Liver (tissue), 9 donors: Measurements from ENCODE around the gene NRROS. TPM values are rescaled to one million over a fixed set of nuclear protein-coding genes. Genes with fewer than 3 reads are reported as not detected.

Experiments
- DNase-seq: peaks from one replicate; pipeline ENCODE4 v3.0.0-alpha.2; 2017; ENCODE audit warnings: low spot score
- H3K27ac ChIP-seq, 2 donors: one replicate each; pipeline ENCODE4 v1.7.0; 2013; ENCODE audit warnings: inconsistent platforms in 2 of 2, low read length in 2 of 2, control low read depth in 1 of 2, low read depth in 1 of 2, mild to moderate bottlenecking in 1 of 2
- H3K27me3 ChIP-seq, 4 donors: one replicate each; pipeline versions ENCODE4 v1.6.1 to v1.7.0; 2013; ENCODE audit warnings: low read length in 3 of 4, inconsistent platforms in 1 of 4, mild to moderate bottlenecking in 1 of 4, moderate library complexity in 1 of 4; ENCODE audit not compliant: control insufficient read depth in 4 of 4, insufficient read depth in 4 of 4
- H3K36me3 ChIP-seq, 4 donors: one replicate each; pipeline versions ENCODE4 v1.6.1 to v1.7.0; 2013; ENCODE audit warnings: low read length in 3 of 4, mild to moderate bottlenecking in 3 of 4, low read depth in 1 of 4, moderate library complexity in 1 of 4; ENCODE audit not compliant: control insufficient read depth in 4 of 4, insufficient read depth in 3 of 4
- H3K4me1 ChIP-seq, 4 donors: one replicate each; pipeline versions ENCODE4 v1.6.1 to v1.7.0; 2013; ENCODE audit warnings: low read length in 3 of 4, mild to moderate bottlenecking in 3 of 4, moderate library complexity in 1 of 4; ENCODE audit not compliant: control insufficient read depth in 4 of 4, insufficient read depth in 4 of 4
- H3K4me3 ChIP-seq, 3 donors: one replicate each; pipeline versions ENCODE4 v1.6.1 to v1.7.0; 2013; ENCODE audit warnings: low read length in 3 of 3, control low read depth in 1 of 3, low read depth in 1 of 3, mild to moderate bottlenecking in 1 of 3
- H3K9ac ChIP-seq, 2 donors: one replicate each; pipeline ENCODE4 v1.7.0; 2013; ENCODE audit warnings: low read length in 2 of 2, mild to moderate bottlenecking in 2 of 2, moderate library complexity in 2 of 2, control low read depth in 1 of 2, low read depth in 1 of 2
- H3K9me3 ChIP-seq, 4 donors: one replicate each; pipeline versions ENCODE4 v1.6.1 to v1.7.0; 2013; ENCODE audit warnings: low read length in 3 of 4; ENCODE audit not compliant: control insufficient read depth in 4 of 4
- EGR1 ChIP-seq, 2 donors: IDR thresholded peaks; 2 replicates each; pipeline ENCODE4 v1.6.1; 2016 to 2018; ENCODE audit warnings: antibody characterized with exemption in 2 of 2, low read depth in 2 of 2
- FOXA2 ChIP-seq: IDR thresholded peaks from 2 replicates; pipeline ENCODE4 v1.6.1; 2016; ENCODE audit warnings: antibody characterized with exemption
- GABPA ChIP-seq, 2 donors: IDR thresholded peaks in 1 of 2; conservative IDR thresholded peaks in 1 of 2; 2 replicates each; pipeline ENCODE4 v1.6.1; 2016; ENCODE audit warnings: antibody characterized with exemption in 2 of 2, mild to moderate bottlenecking in 1 of 2, moderate library complexity in 1 of 2
- NR2F2 ChIP-seq: IDR thresholded peaks from 2 replicates; pipeline ENCODE4 v1.6.1; 2016; ENCODE audit warnings: antibody characterized with exemption
- RAD21 ChIP-seq, 2 donors: IDR thresholded peaks; 2 replicates each; pipeline ENCODE4 v1.6.1; 2016; ENCODE audit warnings: antibody characterized with exemption in 2 of 2, mild to moderate bottlenecking in 2 of 2
- RXRA ChIP-seq, 2 donors: IDR thresholded peaks; 2 replicates each; pipeline ENCODE4 v1.6.1; 2017 to 2018; ENCODE audit warnings: antibody characterized with exemption in 2 of 2, mild to moderate bottlenecking in 1 of 2
- TAF1 ChIP-seq: conservative IDR thresholded peaks from 2 replicates; pipeline ENCODE4 v1.6.1; 2016; ENCODE audit warnings: antibody characterized with exemption, mild to moderate bottlenecking
- WGBS: extraction: QIAGEN DNeasy Blood & Tissue Kit; methylation state at CpG from one replicate; pipeline ENCODE4 v1.1.7; 2013; 5-methylcytosine and 5-hydroxymethylcytosine counted together
- polyA plus RNA-seq, 2 donors: library from polyadenylated mRNA; stranded (reverse) in 1 of 2; unstranded in 1 of 2; fragments of 200-250 nt in 1 of 2; fragments of >200 nt in 1 of 2; fragmentation: Nextera tagmentation in 1 of 2; extraction: Ambion mirVana in 1 of 2; gene quantifications; one replicate each; pipeline versions ENCODE4 v1.2.1 to v1.2.3, GENCODE V29; 2013 to 2015
- total RNA-seq, 2 donors: library from RNA; depleted of rRNA; stranded (reverse); fragments of >200 nt; gene quantifications; one replicate each; pipeline ENCODE4 v1.2.3, GENCODE V29; 2014
- TF ChIP-seq, protein P1 (sequence below): IDR thresholded peaks from 2 replicates; pipeline ENCODE4 v1.6.1; 2016; ENCODE audit warnings: antibody characterized with exemption
- TF ChIP-seq, protein P2 (sequence below): IDR thresholded peaks from 2 replicates; pipeline ENCODE4 v1.6.1; 2016; ENCODE audit warnings: antibody characterized with exemption
- TF ChIP-seq, protein P3 (sequence below): IDR thresholded peaks from 2 replicates; pipeline ENCODE4 v1.6.1; 2016; ENCODE audit warnings: antibody characterized with exemption
- TF ChIP-seq, protein P4 (sequence below): fragments of 150-350 bp; IDR thresholded peaks from 2 replicates; pipeline ENCODE4 v1.5.1; 2017; ENCODE audit warnings: improper control_type of control experiment, low read depth, low read length; ENCODE audit not compliant: missing input control
- donor health status: healthy.
- donor health status: healthy.
- donor health status: healthy.
- donor health status: healthy.
- donor health status: healthy.

Gene NRROS
- total and polyA plus RNA-seq, 4 donors, result 0.82 to 9.2 (median 3.0) TPM

DNA sequence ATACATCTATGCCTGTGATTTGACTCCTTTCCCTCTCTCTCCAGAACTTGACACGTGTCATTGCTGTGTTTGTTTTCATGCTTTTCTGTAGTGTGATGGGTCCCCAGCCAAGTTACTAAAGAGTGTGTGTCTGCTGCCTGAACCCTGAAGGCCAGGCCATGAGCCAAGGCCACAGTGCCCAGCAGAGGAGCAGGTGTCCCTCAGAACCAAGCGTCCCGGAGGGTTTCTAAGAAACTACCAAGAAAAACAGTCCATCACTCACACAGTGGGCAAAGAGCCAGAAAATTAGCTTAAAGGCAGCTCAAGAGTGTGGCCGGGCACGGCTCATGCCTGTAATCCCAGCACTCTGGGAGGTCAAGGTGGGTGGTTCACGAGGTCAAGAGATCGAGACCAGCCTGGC, 35.8 kb upstream of the NRROS start:
- 70% methylated on average over 7 of the region's 7 CpGs for WGBS
- no peaks in the 10 kb centered on the region for H3K4me1 ChIP-seq
- H3K9ac ChIP-seq, result no peak overlapping the region
- peaks cover 0 to 3% (median 0%) of the 10 kb centered on the region in 4 donors for H3K27me3 ChIP-seq
- TF ChIP-seq EGR1 (IDR thresholded peaks at IDR 0.05; ENCODE audit: low read depth in 2 of 2), result no peak
- H3K4me3 ChIP-seq, result no peak overlapping the region
- no peaks in the 10 kb centered on the region for H3K36me3 ChIP-seq
- no peaks in the 10 kb centered on the region for H3K9me3 ChIP-seq
- no peak for DNase-seq
- no peak overlapping the region for H3K27ac ChIP-seq

DNA sequence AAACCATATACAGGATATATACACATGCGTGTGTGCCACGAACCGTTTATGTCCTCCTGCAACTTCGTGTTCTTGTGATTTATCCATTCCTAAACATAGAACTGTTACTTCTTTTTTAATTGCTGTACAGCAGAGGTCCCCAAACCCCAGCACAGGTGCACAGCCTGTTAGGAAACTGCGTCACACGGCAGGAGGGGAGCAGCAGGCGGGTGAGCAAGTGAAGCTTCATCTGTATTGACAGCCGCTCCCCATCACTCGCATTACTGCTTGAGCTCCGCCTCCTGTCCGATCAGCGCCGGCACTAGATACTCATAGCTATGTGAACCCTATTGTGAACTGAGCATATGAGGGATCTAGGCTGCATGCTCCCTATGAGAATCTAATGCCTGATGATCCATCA, 34.9 kb upstream of the NRROS start:
- WGBS, result 68% methylated on average over 13 of the region's 13 CpGs
- H3K4me1 ChIP-seq, result no peaks in the 10 kb centered on the region
- peaks cover 0 to 3% (median 0%) of the 10 kb centered on the region in 4 donors for H3K27me3 ChIP-seq
- no peak overlapping the region for H3K27ac ChIP-seq
- H3K9ac ChIP-seq, result no peak overlapping the region
- TF ChIP-seq EGR1 (IDR thresholded peaks at IDR 0.05; ENCODE audit: low read depth in 2 of 2), result no peak
- H3K9me3 ChIP-seq, result no peaks in the 10 kb centered on the region
- H3K4me3 ChIP-seq, result no peak overlapping the region
- H3K36me3 ChIP-seq, result no peaks in the 10 kb centered on the region
- peak; percentile 26 for DNase-seq

DNA sequence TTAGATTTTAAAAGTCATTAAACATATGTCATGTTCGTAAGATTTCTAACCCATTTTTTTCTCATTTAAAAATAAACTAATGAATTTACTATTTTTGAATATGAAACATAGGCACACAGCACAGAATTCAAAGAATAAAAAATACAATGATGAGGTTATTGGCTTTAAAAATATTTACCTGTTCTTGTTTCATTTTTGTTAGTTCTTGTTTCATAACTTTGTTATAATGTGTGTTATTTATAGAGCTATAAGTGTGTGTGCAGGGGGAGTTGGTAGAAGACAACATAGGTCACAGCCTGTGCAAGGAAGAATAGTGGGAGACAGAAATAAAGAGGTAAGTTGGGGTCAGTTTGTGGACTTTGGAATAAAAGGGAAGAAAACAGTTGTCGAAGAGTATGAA, 30.8 kb upstream of the NRROS start:
- Histone ChIP-seq H3K9ac (no peak overlapping the region), H3K9me3 (no peaks in the 10 kb centered on the region), H3K36me3 (no peaks in the 10 kb centered on the region), H3K4me3 (no peak overlapping the region), H3K27me3 (peaks cover 0 to 3% (median 0%) of the 10 kb centered on the region in 4 donors), H3K27ac (no peak overlapping the region), H3K4me1 (peaks cover 0 to 5% (median 0%) of the 10 kb centered on the region in 4 donors)
- TF ChIP-seq NR2F2 (no peak), TAF1 (no peak), FOXA2 (no peak), RXRA (IDR thresholded peaks at IDR 0.05) (no peak), GABPA (IDR thresholded peaks at IDR 0.05 in 1 of 2, conservative IDR thresholded peaks at IDR 0.05 in 1 of 2) (no peak)
- TF ChIP-seq, protein P1, sequence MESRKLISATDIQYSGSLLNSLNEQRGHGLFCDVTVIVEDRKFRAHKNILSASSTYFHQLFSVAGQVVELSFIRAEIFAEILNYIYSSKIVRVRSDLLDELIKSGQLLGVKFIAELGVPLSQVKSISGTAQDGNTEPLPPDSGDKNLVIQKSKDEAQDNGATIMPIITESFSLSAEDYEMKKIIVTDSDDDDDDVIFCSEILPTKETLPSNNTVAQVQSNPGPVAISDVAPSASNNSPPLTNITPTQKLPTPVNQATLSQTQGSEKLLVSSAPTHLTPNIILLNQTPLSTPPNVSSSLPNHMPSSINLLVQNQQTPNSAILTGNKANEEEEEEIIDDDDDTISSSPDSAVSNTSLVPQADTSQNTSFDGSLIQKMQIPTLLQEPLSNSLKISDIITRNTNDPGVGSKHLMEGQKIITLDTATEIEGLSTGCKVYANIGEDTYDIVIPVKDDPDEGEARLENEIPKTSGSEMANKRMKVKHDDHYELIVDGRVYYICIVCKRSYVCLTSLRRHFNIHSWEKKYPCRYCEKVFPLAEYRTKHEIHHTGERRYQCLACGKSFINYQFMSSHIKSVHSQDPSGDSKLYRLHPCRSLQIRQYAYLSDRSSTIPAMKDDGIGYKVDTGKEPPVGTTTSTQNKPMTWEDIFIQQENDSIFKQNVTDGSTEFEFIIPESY, result no peak
- TF ChIP-seq, protein P2, sequence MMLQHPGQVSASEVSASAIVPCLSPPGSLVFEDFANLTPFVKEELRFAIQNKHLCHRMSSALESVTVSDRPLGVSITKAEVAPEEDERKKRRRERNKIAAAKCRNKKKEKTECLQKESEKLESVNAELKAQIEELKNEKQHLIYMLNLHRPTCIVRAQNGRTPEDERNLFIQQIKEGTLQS, result no peak
- 96% methylated on average over 2 of the region's 2 CpGs for WGBS
- DNase-seq, result no peak

DNA sequence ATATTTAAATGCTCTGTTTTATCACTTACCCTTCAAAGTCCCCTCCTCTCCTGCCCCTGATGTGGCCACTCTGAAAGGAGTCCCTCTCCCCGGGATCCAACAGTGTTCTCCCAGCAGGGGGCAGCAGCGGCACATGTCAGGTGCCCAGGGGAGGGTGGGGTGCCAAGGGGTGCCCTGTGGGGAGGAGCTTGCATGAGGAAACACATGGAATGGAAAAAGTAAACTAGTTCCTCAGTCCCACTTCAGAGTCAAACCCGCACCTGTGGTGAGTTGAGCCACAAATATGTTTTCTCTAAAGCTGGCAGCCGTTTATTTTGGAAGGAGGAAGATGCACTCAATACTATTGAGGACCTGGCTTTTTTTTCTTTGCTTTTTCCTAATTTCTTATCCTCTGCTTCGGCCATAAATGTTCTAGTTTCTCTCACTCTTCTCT, 30.1 kb upstream of the NRROS start:
- WGBS, result 22% methylated on average over 5 of the region's 5 CpGs
- H3K27me3 ChIP-seq, result peaks cover 0 to 3% (median 0%) of the 10 kb centered on the region in 4 donors
- DNase-seq, result peak; percentile 95
- no peak overlapping the region for H3K4me3 ChIP-seq
- TF ChIP-seq, protein P3, sequence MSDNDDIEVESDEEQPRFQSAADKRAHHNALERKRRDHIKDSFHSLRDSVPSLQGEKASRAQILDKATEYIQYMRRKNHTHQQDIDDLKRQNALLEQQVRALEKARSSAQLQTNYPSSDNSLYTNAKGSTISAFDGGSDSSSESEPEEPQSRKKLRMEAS, result peak; percentile 47
- TF ChIP-seq RXRA (IDR thresholded peaks at IDR 0.05) (no peak), RAD21 (IDR thresholded peaks at IDR 0.05) (peak; percentile 92 to 96)
- TF ChIP-seq, protein P4, sequence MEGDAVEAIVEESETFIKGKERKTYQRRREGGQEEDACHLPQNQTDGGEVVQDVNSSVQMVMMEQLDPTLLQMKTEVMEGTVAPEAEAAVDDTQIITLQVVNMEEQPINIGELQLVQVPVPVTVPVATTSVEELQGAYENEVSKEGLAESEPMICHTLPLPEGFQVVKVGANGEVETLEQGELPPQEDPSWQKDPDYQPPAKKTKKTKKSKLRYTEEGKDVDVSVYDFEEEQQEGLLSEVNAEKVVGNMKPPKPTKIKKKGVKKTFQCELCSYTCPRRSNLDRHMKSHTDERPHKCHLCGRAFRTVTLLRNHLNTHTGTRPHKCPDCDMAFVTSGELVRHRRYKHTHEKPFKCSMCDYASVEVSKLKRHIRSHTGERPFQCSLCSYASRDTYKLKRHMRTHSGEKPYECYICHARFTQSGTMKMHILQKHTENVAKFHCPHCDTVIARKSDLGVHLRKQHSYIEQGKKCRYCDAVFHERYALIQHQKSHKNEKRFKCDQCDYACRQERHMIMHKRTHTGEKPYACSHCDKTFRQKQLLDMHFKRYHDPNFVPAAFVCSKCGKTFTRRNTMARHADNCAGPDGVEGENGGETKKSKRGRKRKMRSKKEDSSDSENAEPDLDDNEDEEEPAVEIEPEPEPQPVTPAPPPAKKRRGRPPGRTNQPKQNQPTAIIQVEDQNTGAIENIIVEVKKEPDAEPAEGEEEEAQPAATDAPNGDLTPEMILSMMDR, result peak; percentile 74
- H3K9ac ChIP-seq, result no peak overlapping the region
- H3K9me3 ChIP-seq, result no peaks in the 10 kb centered on the region
- no peak overlapping the region for H3K27ac ChIP-seq
- no peaks in the 10 kb centered on the region for H3K36me3 ChIP-seq
- peaks cover 0 to 5% (median 0%) of the 10 kb centered on the region in 4 donors for H3K4me1 ChIP-seq
